Heart right ventricle (tissue), 16 donors: ENCODE measurements around the gene SPATA46. TPM values are rescaled to one million over a fixed set of nuclear protein-coding genes. Genes with fewer than 3 reads are reported as not detected.
A peak's percentile ranks its signal among the peaks of the same experiment; 100 is the strongest.

Experiments used
- ATAC-seq, 8 donors: fragments of 200-7000 bp; cut with Tn5 transposase; one replicate each; pipeline ENCODE4 v1.9.1; 2020; ENCODE audit warnings: mild to moderate bottlenecking in 8 of 8, moderate library complexity in 8 of 8, moderate number of reproducible peaks in 1 of 8
- DNase-seq, 2 donors: peaks; one replicate each; pipeline ENCODE4 v3.0.0-alpha.2; 2020
- H3K27ac ChIP-seq, 10 donors: fragments of 200-600 bp; sonication (generic) in 2 of 10; one replicate each; pipeline versions ENCODE4 v1.5.0 to v1.8.0; 2020 to 2022; ENCODE audit warnings: mild to moderate bottlenecking in 3 of 10
- H3K27me3 ChIP-seq, 7 donors: fragments of 200-600 bp; one replicate each; pipeline ENCODE4 v1.8.0; 2021 to 2022; ENCODE audit warnings: mild to moderate bottlenecking in 2 of 7
- H3K36me3 ChIP-seq, 9 donors: fragments of 200-600 bp; sonication (generic) in 1 of 9; one replicate each; pipeline versions ENCODE4 v1.5.0 to v1.8.0; 2020 to 2022; ENCODE audit warnings: mild to moderate bottlenecking in 2 of 9
- H3K4me1 ChIP-seq, 9 donors: fragments of 200-600 bp; sonication (generic) in 1 of 9; one replicate each; pipeline versions ENCODE4 v1.5.0 to v1.8.0; 2020 to 2022; ENCODE audit warnings: mild to moderate bottlenecking in 4 of 9
- H3K4me3 ChIP-seq, 10 donors: fragments of 200-600 bp; sonication (generic) in 2 of 10; one replicate each; pipeline versions ENCODE4 v1.5.0 to v1.8.0; 2020 to 2022; ENCODE audit warnings: mild to moderate bottlenecking in 7 of 10, moderate library complexity in 2 of 10
- H3K9me3 ChIP-seq, 11 donors: fragments of 200-600 bp in 10 of 11; sonication (generic) in 2 of 11; one replicate each; pipeline versions ENCODE4 v1.5.0 to v1.8.0; 2013 to 2022; ENCODE audit warnings: mild to moderate bottlenecking in 2 of 11, control low read depth in 1 of 11, moderate library complexity in 1 of 11
- CTCF ChIP-seq, 9 donors: fragments of 200-600 bp; sonication (generic) in 2 of 9; IDR thresholded peaks; one replicate each; pipeline versions ENCODE4 v1.5.0 to v1.8.0; 2021 to 2022; ENCODE audit warnings: antibody characterized with exemption in 9 of 9, mild to moderate bottlenecking in 5 of 9, moderate library complexity in 1 of 9
- WGBS, 2 donors: extraction: QIAGEN DNeasy Blood & Tissue Kit; methylation state at CpG; one replicate each; pipeline ENCODE4 v1.1.7; 2013; ENCODE audit warnings: inconsistent platforms in 1 of 2; 5-methylcytosine and 5-hydroxymethylcytosine counted together
- intact Hi-C, 10 donors: fragments of 100-400 bp; cut with DNase I; formaldehyde crosslinking; loops; one replicate each; pipeline versions ENCODE4 v1.11.1 to v1.14.2; 2022
- polyA plus RNA-seq, 2 donors: library from polyadenylated mRNA; stranded (reverse); fragments of 200-250 nt; gene quantifications; one replicate each; pipeline ENCODE4 v1.2.3, GENCODE V29; 2013
- total RNA-seq, 10 donors: library from RNA; stranded (reverse); fragmentation: NEBNext Ultra II Directional in 3 of 10; extraction: Animal tissue kit (Norgen Biotek cat#: 25700) in 3 of 10; gene quantifications; one replicate each; pipeline versions ENCODE4 v1.2.1 to v1.2.4, GENCODE V29; 2021 to 2023
- donor health status: Arrhythmogenic right ventricular cardiomyopathy.
- donor health status: ischemic (EF 13 %, LVEDD 7.1; RV severe dilation, severe dysfunction).
- donor health status: healthy with polysubstance abuse.
- donor health status: DM: no; HTN: yes; CAD: no.
- donor health status: DM: no; HTN: no; CAD: no.
- donor health status: ischemic (EF 25% LVEDD 6.9; RV normal size, moderate dysfunction).
- donor health status: ischemic (EF 25% LVEDD 5.7; RV mildly dilated, moderate dysfunction).
- donor health status: healthy.
- donor health status: DM: yes; HTN: yes; CAD: no.
- donor health status: Ischemic cardiomyopathy.
- donor health status: ischemic (EF 35%, LVEDD 5.7; RV mildly dilated, moderate dysfunction).
- donor health status: nonischemic (EF 11% LVEDD 7.7; RV severe dilation, severe dysfunction).
- donor health status: DM: yes; HTN: yes; CAD: no.
- donor health status: PGD.
- donor health status: ischemic (EF 29% LVEDD 5.4; RV normal size, mild dysfunction).
- donor health status: nonischemic (EF 23%, LVEDD 6.1; RV moderate dilation, normal function).

The SPATA46 gene
- total and polyA plus RNA-seq, 12 donors, result not detected

DNA sequence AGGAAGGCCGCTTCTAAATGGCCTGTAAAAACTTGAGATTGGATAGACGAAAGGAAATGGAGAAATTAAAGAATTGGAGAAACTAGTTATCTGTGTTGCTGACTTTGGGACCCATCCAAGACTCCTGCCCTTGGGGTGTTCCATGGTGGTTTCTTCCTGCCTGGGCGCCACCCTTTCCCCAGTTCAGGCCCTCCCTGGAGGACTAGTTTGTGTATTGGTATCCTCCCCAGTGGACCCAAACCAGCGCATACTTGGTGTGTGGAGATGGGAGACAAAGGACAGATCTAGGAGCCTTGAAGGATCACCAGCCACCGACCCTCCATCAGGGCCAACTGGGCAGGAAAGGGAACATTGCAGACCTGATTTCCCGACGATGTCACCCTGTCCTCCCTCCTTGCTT lies 7.1 kb downstream of the SPATA46 start:
- Histone ChIP-seq H3K36me3 (peaks cover 0 to 24% (median 0%) of the 10 kb centered on the region in 9 donors), H3K4me3 (no peak overlapping the region), H3K27me3 (no peaks in the 10 kb centered on the region), H3K9me3 (no peaks in the 10 kb centered on the region), H3K27ac (no peak overlapping the region), H3K4me1 (peaks cover 0 to 4% (median 0%) of the 10 kb centered on the region in 9 donors)
- 82 to 90% methylated on average over 7 of the region's 7 CpGs for WGBS, 2 donors
- DNase-seq, result no peak
- intact Hi-C loops, result no loop called here
- no peak for TF ChIP-seq CTCF (IDR thresholded peaks at IDR 0.05)
- no peak for ATAC-seq

- intact Hi-C loops, result no loop called here
- ATAC-seq (no peak), DNase-seq (no peak)
- TF ChIP-seq CTCF (IDR thresholded peaks at IDR 0.05), result no peak
- Histone ChIP-seq H3K4me1 (peaks cover 0 to 4% (median 0%) of the 10 kb centered on the region in 9 donors), H3K4me3 (no peak overlapping the region), H3K27me3 (no peaks in the 10 kb centered on the region), H3K9me3 (no peaks in the 10 kb centered on the region), H3K36me3 (peaks cover 0 to 24% (median 0%) of the 10 kb centered on the region in 9 donors), H3K27ac (no peak overlapping the region)
- 71 to 84% methylated on average over 4 of the region's 4 CpGs for WGBS, 2 donors
Measured at GRCh38 chr1:162368451-162368850, 8.2 kb downstream of the SPATA46 start.

DNA sequence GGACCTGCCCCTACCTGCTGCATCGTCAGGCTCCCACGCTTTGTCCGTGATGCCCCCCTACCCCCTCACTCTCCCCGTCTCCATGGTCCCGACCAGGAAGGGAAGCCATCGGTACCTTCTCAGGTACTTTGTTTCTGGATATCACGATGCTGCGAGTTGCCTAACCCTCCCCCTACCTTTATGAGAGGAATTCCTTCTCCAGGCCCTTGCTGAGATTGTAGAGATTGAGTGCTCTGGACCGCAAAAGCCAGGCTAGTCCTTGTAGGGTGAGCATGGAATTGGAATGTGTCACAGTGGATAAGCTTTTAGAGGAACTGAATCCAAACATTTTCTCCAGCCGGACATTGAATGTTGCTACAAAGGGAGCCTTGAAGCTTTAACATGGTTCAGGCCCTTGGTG lies 8.9 kb downstream of the SPATA46 start:
- no peak for ATAC-seq
- Histone ChIP-seq H3K27me3 (no peaks in the 10 kb centered on the region), H3K4me1 (peaks cover 0 to 4% (median 0%) of the 10 kb centered on the region in 9 donors), H3K4me3 (no peak overlapping the region), H3K27ac (no peak overlapping the region), H3K36me3 (peaks cover 0 to 24% (median 0%) of the 10 kb centered on the region in 9 donors), H3K9me3 (no peaks in the 10 kb centered on the region)
- no peak for DNase-seq
- WGBS, 2 donors, result 87 to 91% methylated on average over 10 of the region's 10 CpGs
- intact Hi-C loops, result no loop called here
- no peak for TF ChIP-seq CTCF (IDR thresholded peaks at IDR 0.05)

DNA sequence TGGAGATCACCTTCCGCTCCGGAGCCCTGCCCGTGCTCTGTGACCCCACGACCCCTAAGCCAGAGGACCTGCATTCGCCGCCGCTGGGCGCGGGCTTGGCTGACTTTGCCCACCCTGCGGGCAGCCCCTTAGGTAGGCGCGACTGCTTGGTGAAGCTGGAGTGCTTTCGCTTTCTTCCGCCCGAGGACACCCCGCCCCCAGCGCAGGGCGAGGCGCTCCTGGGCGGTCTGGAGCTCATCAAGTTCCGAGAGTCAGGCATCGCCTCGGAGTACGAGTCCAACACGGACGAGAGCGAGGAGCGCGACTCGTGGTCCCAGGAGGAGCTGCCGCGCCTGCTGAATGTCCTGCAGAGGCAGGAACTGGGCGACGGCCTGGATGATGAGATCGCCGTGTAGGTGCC lies 9.6 kb downstream of the SPATA46 start:
- ATAC-seq (peak in 3 of 8 donors; percentile 53 to 82 (median 69)), DNase-seq (peak; percentile 9 to 26)

More for the DNA sequence above, 9.6 kb downstream of the SPATA46 start:
- Histone ChIP-seq H3K27me3 (no peaks in the 10 kb centered on the region), H3K9me3 (no peaks in the 10 kb centered on the region), H3K4me1 (peaks cover 0 to 1% (median 0%) of the 10 kb centered on the region in 9 donors), H3K27ac (no peak overlapping the region), H3K36me3 (peaks cover 0 to 24% (median 0%) of the 10 kb centered on the region in 9 donors), H3K4me3 (peak overlapping the region in 8 of 10 donors; percentile 21 to 60 (median 34))
- no peak for TF ChIP-seq CTCF (IDR thresholded peaks at IDR 0.05)
- WGBS, 2 donors, result 71% methylated on average over 36 of the region's 36 CpGs
- intact Hi-C loops, result no loop called here
